K562 (cell line): ENCODE results near the gene TSPYL4. TPM values are rescaled to one million over a fixed set of nuclear protein-coding genes. Genes with fewer than 3 reads are reported as not detected.

Experiments
- BRD4 ChIP-seq: fragments of 200-600 bp; sonication (generic); IDR thresholded peaks from 2 replicates; pipeline ENCODE4 v1.6.1; 2017; ENCODE audit warnings: inconsistent platforms
- CBX3 ChIP-seq, 2 experiments: IDR thresholded peaks; 1 replicate in 1 of 2; 2 replicates in 1 of 2; pipeline ENCODE4 v1.6.1; 2012; ENCODE audit warnings: inconsistent platforms in 2 of 2, low read length in 2 of 2, borderline replicate concordance in 1 of 2, control low read depth in 1 of 2
- ETV6 ChIP-seq, 3 experiments: fragments of 150-350 bp in 1 of 3; sonication (generic) in 1 of 3; formaldehyde crosslinking in 1 of 3; IDR thresholded peaks; 2 replicates each; pipeline versions ENCODE4 v1.6.1 to v1.8.0; 2014 to 2022; ENCODE audit warnings: borderline replicate concordance in 2 of 3, low read depth in 2 of 3, antibody characterized with exemption in 1 of 3, low read length in 1 of 3, mild to moderate bottlenecking in 1 of 3, missing genetic modification reagents in 1 of 3
- KDM5B ChIP-seq: fragments of 200-600 bp; sonication (generic); IDR thresholded peaks from 2 replicates; pipeline ENCODE4 v1.6.1; 2012; ENCODE audit warnings: low read depth, mild to moderate bottlenecking, moderate library complexity, low read length, control low read depth, inconsistent platforms; ENCODE audit not compliant: insufficient replicate concordance
- KHSRP ChIP-seq: fragments of 450-650 bp; IDR thresholded peaks from 2 replicates; pipeline ENCODE4 v1.6.1; 2017
- KLF10 ChIP-seq: fragments of 250-450 bp; sonication (Bioruptor Pico); IDR thresholded peaks from 2 replicates; pipeline ENCODE4 v1.6.1; 2021; ENCODE audit warnings: matching md5 sums
- MYBL2 ChIP-seq, 2 experiments: fragments of 450-650 bp in 1 of 2; sonication (generic) in 1 of 2; formaldehyde crosslinking in 1 of 2; IDR thresholded peaks; 2 replicates each; pipeline versions ENCODE4 v1.6.1 to v1.8.1; 2017 to 2022; ENCODE audit warnings: borderline replicate concordance in 1 of 2, inconsistent platforms in 1 of 2, low read depth in 1 of 2, mild to moderate bottlenecking in 1 of 2, missing genetic modification reagents in 1 of 2, moderate library complexity in 1 of 2
- NCOA6 ChIP-seq: fragments of 450-650 bp; IDR thresholded peaks from 2 replicates; pipeline ENCODE4 v1.6.1; 2017; ENCODE audit warnings: mild to moderate bottlenecking
- NR2F6 ChIP-seq: fragments of 450-650 bp; formaldehyde crosslinking; IDR thresholded peaks from 2 replicates; pipeline ENCODE4 v1.4.0; 2020; ENCODE audit warnings: mild to moderate bottlenecking
- NR3C1 ChIP-seq: sonication (generic); formaldehyde crosslinking; IDR thresholded peaks from 2 replicates; pipeline ENCODE4 v1.8.1; 2022; ENCODE audit warnings: missing genetic modification reagents
- NRF1 ChIP-seq, 2 experiments: fragments of 450-650 bp; IDR thresholded peaks in 1 of 2; conservative IDR thresholded peaks in 1 of 2; 2 replicates each; pipeline ENCODE4 v1.6.1; 2014; ENCODE audit warnings: mild to moderate bottlenecking in 2 of 2
- SAFB2 ChIP-seq: fragments of 200-400 bp; formaldehyde crosslinking; IDR thresholded peaks from 2 replicates; pipeline ENCODE4 v1.6.1; 2018; ENCODE audit warnings: borderline replicate concordance, low read length, low read depth, moderate library complexity; ENCODE audit not compliant: severe bottlenecking
- SETDB1 ChIP-seq: IDR thresholded peaks from one replicate; pipeline ENCODE4 v1.6.1; 2012; ENCODE audit warnings: low read length, control low read depth, inconsistent platforms
- SMAD1 ChIP-seq: fragments of 150-350 bp; IDR thresholded peaks from 2 replicates; pipeline ENCODE4 v1.6.1; 2014; ENCODE audit warnings: low read length, low read depth; ENCODE audit not compliant: partially characterized antibody
- ZFPM2 ChIP-seq: fragments of 250-450 bp; sonication (Bioruptor Pico); IDR thresholded peaks from 2 replicates; pipeline ENCODE4 v1.5.1; 2022; ENCODE audit warnings: mild to moderate bottlenecking
- ZNF134 ChIP-seq: fragments of 250-450 bp; sonication (Bioruptor Pico); conservative IDR thresholded peaks from 2 replicates; pipeline ENCODE4 v1.4.0; 2020
- ZNF584 ChIP-seq: fragments of 200-800 bp; sonication (Bioruptor generic); IDR thresholded peaks from 2 replicates; pipeline ENCODE4 v1.6.1; 2016; ENCODE audit warnings: low read depth, mild to moderate bottlenecking, missing genetic modification characterization, missing compliant biosample characterization
- polyA plus RNA-seq, 8 experiments: library from polyadenylated mRNA; depleted of rRNA in 4 of 8; stranded (reverse) in 5 of 8; unstranded in 3 of 8; fragments of >200 nt; fragmentation: Nextera tagmentation in 2 of 8; fragmentation: Illumina TruSeq in 1 of 8; extraction: Ambion mirVana in 2 of 8; extraction: Trizol in 1 of 8; gene quantifications; 2 replicates each; pipeline versions ENCODE4 v1.2.1 to v1.2.3, GENCODE V29; 2011 to 2014; ENCODE audit warnings: inconsistent platforms in 1 of 8, missing spikeins in 1 of 8
- total RNA-seq, 7 experiments: library from RNA; depleted of rRNA in 6 of 7; stranded (reverse); fragments of >200 nt in 6 of 7; fragmentation: Illumina TruSeq in 2 of 7; extraction: Trizol in 2 of 7; gene quantifications; 2 replicates each; pipeline versions ENCODE4 v1.2.1 to v1.2.3, GENCODE V29; 2011 to 2021; ENCODE audit warnings: low replicate concordance in 1 of 7
- TF ChIP-seq, protein P1 (sequence below): fragments of 250-450 bp; sonication (Bioruptor Pico); IDR thresholded peaks from 2 replicates; pipeline ENCODE4 v1.9.0; 2021; ENCODE audit warnings: mild to moderate bottlenecking, inconsistent platforms
- TF ChIP-seq, protein P2 (sequence below): fragments of 450-650 bp; IDR thresholded peaks from 2 replicates; pipeline ENCODE4 v1.7.0; 2016; ENCODE audit warnings: borderline replicate concordance
- TF ChIP-seq, protein P3 (sequence below), 2 experiments: fragments of 450-650 bp in 1 of 2; IDR thresholded peaks; 2 replicates each; pipeline ENCODE4 v1.6.1; 2011 to 2017; ENCODE audit warnings: low read depth in 2 of 2, antibody characterized with exemption in 1 of 2, borderline replicate concordance in 1 of 2, low read length in 1 of 2, mild to moderate bottlenecking in 1 of 2, mixed read lengths in 1 of 2; ENCODE audit not compliant: control insufficient read depth in 1 of 2

TSPYL4 gene
- total and polyA plus RNA-seq, 9 of the 15 experiments (the other 6 are each of a cell fraction or from before 2014, with no cell fraction given), result 0.69 to 18.0 (median 9.1) TPM

DNA sequence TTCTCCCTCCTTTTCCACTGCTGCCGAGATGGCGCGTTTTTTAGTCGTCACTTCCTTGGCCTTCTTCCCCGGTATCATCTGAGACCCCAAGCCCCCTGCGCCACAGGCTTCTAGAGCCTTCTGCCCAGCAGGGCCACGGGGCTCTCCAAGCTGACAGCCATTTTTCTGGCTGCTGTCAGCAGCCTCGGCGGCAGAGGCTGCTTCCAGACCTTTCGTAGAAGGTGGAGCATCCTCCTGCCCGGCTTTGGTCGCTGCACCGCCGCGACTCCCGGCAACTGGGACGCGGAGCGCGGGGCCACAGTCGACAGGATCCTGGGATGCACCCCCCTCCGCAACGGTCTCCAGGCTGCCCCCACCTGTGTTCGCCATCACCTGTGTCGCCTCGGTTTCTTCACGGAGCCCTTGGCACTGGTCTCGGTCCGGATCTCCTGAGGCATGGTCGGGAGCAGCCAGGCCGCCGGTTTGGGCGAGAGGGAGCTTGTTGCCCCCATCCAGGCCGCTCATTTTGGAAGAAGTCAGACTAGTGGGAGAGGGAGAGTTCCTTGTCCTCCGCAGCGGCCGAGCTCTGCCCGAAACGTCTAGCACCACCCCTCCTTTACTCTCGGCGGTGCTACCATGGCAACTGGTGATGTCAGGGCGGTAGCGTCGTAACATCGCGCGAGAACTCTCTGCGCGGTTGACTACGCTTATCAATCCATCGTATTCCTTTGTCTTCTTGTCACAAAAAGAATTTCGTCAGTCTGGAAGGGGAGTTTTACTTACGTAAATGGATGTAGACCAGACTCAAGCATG lies at the start of gene TSPYL4 (continued):
- TF ChIP-seq, protein P1, sequence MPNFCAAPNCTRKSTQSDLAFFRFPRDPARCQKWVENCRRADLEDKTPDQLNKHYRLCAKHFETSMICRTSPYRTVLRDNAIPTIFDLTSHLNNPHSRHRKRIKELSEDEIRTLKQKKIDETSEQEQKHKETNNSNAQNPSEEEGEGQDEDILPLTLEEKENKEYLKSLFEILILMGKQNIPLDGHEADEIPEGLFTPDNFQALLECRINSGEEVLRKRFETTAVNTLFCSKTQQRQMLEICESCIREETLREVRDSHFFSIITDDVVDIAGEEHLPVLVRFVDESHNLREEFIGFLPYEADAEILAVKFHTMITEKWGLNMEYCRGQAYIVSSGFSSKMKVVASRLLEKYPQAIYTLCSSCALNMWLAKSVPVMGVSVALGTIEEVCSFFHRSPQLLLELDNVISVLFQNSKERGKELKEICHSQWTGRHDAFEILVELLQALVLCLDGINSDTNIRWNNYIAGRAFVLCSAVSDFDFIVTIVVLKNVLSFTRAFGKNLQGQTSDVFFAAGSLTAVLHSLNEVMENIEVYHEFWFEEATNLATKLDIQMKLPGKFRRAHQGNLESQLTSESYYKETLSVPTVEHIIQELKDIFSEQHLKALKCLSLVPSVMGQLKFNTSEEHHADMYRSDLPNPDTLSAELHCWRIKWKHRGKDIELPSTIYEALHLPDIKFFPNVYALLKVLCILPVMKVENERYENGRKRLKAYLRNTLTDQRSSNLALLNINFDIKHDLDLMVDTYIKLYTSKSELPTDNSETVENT, result no peak
- TF ChIP-seq ZNF584, result no peak
- TF ChIP-seq KDM5B, result peak; percentile 58
- TF ChIP-seq KHSRP, result no peak
- 0 out of 3 replicates have a peak, but pooled peaks of 1 of the 2 experiments have one; percentile 13 for TF ChIP-seq CBX3 (IDR thresholded peaks at IDR 0.05; ENCODE audit: borderline replicate concordance in 1 of 2, low read length in 2 of 2)
- TF ChIP-seq SAFB2, result no peak
- TF ChIP-seq, protein P2, sequence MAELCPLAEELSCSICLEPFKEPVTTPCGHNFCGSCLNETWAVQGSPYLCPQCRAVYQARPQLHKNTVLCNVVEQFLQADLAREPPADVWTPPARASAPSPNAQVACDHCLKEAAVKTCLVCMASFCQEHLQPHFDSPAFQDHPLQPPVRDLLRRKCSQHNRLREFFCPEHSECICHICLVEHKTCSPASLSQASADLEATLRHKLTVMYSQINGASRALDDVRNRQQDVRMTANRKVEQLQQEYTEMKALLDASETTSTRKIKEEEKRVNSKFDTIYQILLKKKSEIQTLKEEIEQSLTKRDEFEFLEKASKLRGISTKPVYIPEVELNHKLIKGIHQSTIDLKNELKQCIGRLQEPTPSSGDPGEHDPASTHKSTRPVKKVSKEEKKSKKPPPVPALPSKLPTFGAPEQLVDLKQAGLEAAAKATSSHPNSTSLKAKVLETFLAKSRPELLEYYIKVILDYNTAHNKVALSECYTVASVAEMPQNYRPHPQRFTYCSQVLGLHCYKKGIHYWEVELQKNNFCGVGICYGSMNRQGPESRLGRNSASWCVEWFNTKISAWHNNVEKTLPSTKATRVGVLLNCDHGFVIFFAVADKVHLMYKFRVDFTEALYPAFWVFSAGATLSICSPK, result no peak
- no peak for TF ChIP-seq ZNF134 (CRISPR knock-in tag)
- TF ChIP-seq KLF10 (CRISPR knock-in tag), result no peak
- TF ChIP-seq ZFPM2, result no peak
- no peak for TF ChIP-seq ETV6 (IDR thresholded peaks at IDR 0.05; ENCODE audit: borderline replicate concordance in 1 of 2, low read depth in 2 of 2, low read length in 1 of 2)
- no peak for TF ChIP-seq ETV6 (CRISPR knock-in tag; IDR thresholded peaks at IDR 0.05; ENCODE audit: borderline replicate concordance)
- TF ChIP-seq NCOA6, result no peak
- peak; percentile 77 to 80 for TF ChIP-seq NRF1 (conservative IDR thresholded peaks at IDR 0.05 in 1 of 2, IDR thresholded peaks at IDR 0.05 in 1 of 2)
- no peak for TF ChIP-seq NR3C1 (CRISPR knock-in tag)
- TF ChIP-seq NR2F6 (CRISPR knock-in tag), result no peak
- TF ChIP-seq, protein P3, sequence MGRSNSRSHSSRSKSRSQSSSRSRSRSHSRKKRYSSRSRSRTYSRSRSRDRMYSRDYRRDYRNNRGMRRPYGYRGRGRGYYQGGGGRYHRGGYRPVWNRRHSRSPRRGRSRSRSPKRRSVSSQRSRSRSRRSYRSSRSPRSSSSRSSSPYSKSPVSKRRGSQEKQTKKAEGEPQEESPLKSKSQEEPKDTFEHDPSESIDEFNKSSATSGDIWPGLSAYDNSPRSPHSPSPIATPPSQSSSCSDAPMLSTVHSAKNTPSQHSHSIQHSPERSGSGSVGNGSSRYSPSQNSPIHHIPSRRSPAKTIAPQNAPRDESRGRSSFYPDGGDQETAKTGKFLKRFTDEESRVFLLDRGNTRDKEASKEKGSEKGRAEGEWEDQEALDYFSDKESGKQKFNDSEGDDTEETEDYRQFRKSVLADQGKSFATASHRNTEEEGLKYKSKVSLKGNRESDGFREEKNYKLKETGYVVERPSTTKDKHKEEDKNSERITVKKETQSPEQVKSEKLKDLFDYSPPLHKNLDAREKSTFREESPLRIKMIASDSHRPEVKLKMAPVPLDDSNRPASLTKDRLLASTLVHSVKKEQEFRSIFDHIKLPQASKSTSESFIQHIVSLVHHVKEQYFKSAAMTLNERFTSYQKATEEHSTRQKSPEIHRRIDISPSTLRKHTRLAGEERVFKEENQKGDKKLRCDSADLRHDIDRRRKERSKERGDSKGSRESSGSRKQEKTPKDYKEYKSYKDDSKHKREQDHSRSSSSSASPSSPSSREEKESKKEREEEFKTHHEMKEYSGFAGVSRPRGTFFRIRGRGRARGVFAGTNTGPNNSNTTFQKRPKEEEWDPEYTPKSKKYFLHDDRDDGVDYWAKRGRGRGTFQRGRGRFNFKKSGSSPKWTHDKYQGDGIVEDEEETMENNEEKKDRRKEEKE (IDR thresholded peaks at IDR 0.05; ENCODE audit: borderline replicate concordance in 1 of 2, control insufficient read depth in 1 of 2, low read depth in 2 of 2, low read length in 1 of 2), result no peak
- TF ChIP-seq MYBL2 (IDR thresholded peaks at IDR 0.05; ENCODE audit: low read depth), result no peak
- no peak for TF ChIP-seq MYBL2 (CRISPR knock-in tag; IDR thresholded peaks at IDR 0.05; ENCODE audit: borderline replicate concordance)
- TF ChIP-seq SETDB1, result no peak
- TF ChIP-seq BRD4, result no peak
- TF ChIP-seq SMAD1, result no peak
